H1 (cell line): Measurements from ENCODE around the gene SPRED1.

Experiments used
- CTCF ChIP-seq, 3 experiments: IDR thresholded peaks; 1 replicate in 2 of 3; 2 replicates in 1 of 3; pipeline versions ENCODE4 v1.5.1 to v1.6.1; 2011; ENCODE audit warnings: low read length in 3 of 3, mild to moderate bottlenecking in 3 of 3, inconsistent platforms in 2 of 3, low read depth in 1 of 3, moderate library complexity in 1 of 3; ENCODE audit not compliant: insufficient read depth in 1 of 3; ENCODE audit errors: control extremely low read depth in 1 of 3
- HDAC6 ChIP-seq: IDR thresholded peaks from one replicate; pipeline ENCODE4 v1.7.1; 2012; ENCODE audit warnings: low read depth, mild to moderate bottlenecking, inconsistent platforms, low read length, moderate library complexity
- MAFK ChIP-seq: IDR thresholded peaks from 2 replicates; pipeline ENCODE4 v1.6.1; 2012; ENCODE audit warnings: low read depth, mild to moderate bottlenecking, improper control_type of control experiment, low read length
- SUZ12 ChIP-seq: fragments of 200-600 bp; sonication (generic); IDR thresholded peaks from 2 replicates; pipeline ENCODE4 v1.6.1; 2012; ENCODE audit warnings: mild to moderate bottlenecking, inconsistent platforms, low read length, moderate library complexity, mixed read lengths

GRCh38 chr15:38243278-38244055, 9.2 kb upstream of the SPRED1 start:
- TF ChIP-seq CTCF (IDR thresholded peaks at IDR 0.05; ENCODE audit: control extremely low read depth in 1 of 3, insufficient read depth in 1 of 3, low read depth in 1 of 3, low read length in 3 of 3) (no peak), SUZ12 (no peak), MAFK (no peak), HDAC6 (no peak)
